Ishikawa (cell line): Measurements from ENCODE around the gene NPAS3.

Experiments used
- CREB1 ChIP-seq: IDR thresholded peaks from 2 replicates; pipeline ENCODE4 v1.6.1; 2012; ENCODE audit warnings: low read depth
- EGR1 ChIP-seq: IDR thresholded peaks from 2 replicates; pipeline ENCODE4 v1.6.1; 2012
- EP300 ChIP-seq: IDR thresholded peaks from 2 replicates; pipeline ENCODE4 v1.6.1; 2012; ENCODE audit warnings: borderline replicate concordance
- FOXM1 ChIP-seq: IDR thresholded peaks from 2 replicates; pipeline ENCODE4 v1.6.1; 2012; ENCODE audit warnings: low read depth, borderline replicate concordance
- RAD21 ChIP-seq: IDR thresholded peaks from 2 replicates; pipeline ENCODE4 v1.6.1; 2012; ENCODE audit warnings: low read depth
- TAF1 ChIP-seq: IDR thresholded peaks from 2 replicates; pipeline ENCODE4 v1.6.1; 2012; ENCODE audit warnings: low read depth, mild to moderate bottlenecking
- TEAD4 ChIP-seq: IDR thresholded peaks from 2 replicates; pipeline ENCODE4 v1.6.1; 2012
- TF ChIP-seq, protein P1 (sequence below): IDR thresholded peaks from 2 replicates; pipeline ENCODE4 v1.6.1; 2012
- TF ChIP-seq, protein P2 (sequence below): IDR thresholded peaks from 2 replicates; pipeline ENCODE4 v1.6.1; 2012
- TF ChIP-seq, protein P3 (sequence below): IDR thresholded peaks from 2 replicates; pipeline ENCODE4 v1.6.1; 2012; ENCODE audit warnings: low read depth, mild to moderate bottlenecking

DNA sequence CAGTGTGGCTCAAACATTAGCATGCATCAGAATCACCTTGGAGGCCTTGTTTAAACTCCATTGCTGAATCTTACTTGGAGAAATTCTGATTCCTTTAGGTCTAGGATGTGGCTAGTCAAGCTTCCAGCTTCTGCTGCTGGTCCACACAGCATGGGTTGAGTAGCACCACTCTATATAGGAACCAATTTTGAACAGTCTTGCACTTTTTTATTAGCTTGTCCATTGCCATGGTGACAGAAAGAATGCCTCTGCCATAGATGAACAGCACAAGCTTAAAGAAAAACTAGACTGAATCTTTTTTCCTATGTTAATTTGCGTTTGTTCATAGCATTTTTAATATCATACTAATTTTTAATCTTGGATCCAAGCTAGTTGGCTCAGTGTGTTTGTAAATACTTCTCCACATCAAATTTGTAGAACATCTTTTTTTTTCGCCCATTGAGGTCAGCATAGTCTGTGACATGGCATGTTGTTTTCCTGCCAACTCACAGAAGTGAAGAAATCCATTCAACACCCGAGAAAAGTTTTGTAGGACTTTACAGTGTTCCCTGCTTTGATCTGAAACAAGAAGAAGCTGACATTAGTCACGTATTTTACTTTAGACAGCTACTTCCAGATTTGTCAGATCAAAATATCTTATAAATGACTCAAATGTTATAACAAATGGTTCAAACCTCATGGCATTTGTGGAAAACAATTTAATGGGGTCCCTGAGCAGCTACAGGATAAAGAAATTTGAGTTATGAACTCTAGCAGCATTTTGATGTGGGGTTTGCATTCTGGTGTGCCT lies 573.4 kb downstream of the NPAS3 start:
- no peak for TF ChIP-seq FOXM1
- TF ChIP-seq TEAD4 = no peak
- TF ChIP-seq RAD21 = no peak
- TF ChIP-seq, protein P1, sequence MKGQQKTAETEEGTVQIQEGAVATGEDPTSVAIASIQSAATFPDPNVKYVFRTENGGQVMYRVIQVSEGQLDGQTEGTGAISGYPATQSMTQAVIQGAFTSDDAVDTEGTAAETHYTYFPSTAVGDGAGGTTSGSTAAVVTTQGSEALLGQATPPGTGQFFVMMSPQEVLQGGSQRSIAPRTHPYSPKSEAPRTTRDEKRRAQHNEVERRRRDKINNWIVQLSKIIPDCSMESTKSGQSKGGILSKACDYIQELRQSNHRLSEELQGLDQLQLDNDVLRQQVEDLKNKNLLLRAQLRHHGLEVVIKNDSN = no peak
- TF ChIP-seq, protein P2, sequence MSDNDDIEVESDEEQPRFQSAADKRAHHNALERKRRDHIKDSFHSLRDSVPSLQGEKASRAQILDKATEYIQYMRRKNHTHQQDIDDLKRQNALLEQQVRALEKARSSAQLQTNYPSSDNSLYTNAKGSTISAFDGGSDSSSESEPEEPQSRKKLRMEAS = no peak
- TF ChIP-seq EGR1 = no peak
- TF ChIP-seq TAF1 = no peak
- TF ChIP-seq, protein P3, sequence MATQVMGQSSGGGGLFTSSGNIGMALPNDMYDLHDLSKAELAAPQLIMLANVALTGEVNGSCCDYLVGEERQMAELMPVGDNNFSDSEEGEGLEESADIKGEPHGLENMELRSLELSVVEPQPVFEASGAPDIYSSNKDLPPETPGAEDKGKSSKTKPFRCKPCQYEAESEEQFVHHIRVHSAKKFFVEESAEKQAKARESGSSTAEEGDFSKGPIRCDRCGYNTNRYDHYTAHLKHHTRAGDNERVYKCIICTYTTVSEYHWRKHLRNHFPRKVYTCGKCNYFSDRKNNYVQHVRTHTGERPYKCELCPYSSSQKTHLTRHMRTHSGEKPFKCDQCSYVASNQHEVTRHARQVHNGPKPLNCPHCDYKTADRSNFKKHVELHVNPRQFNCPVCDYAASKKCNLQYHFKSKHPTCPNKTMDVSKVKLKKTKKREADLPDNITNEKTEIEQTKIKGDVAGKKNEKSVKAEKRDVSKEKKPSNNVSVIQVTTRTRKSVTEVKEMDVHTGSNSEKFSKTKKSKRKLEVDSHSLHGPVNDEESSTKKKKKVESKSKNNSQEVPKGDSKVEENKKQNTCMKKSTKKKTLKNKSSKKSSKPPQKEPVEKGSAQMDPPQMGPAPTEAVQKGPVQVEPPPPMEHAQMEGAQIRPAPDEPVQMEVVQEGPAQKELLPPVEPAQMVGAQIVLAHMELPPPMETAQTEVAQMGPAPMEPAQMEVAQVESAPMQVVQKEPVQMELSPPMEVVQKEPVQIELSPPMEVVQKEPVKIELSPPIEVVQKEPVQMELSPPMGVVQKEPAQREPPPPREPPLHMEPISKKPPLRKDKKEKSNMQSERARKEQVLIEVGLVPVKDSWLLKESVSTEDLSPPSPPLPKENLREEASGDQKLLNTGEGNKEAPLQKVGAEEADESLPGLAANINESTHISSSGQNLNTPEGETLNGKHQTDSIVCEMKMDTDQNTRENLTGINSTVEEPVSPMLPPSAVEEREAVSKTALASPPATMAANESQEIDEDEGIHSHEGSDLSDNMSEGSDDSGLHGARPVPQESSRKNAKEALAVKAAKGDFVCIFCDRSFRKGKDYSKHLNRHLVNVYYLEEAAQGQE = no peak
- no peak for TF ChIP-seq CREB1
- TF ChIP-seq EP300 = no peak
